NCI-H1092 treated with DMSO at 0.1 percent for 48 hours (cell line): ENCODE data around the gene CLDN4.

ENCODE experiments used
- DNase-seq: peaks from one replicate; lab custom pipeline; 2025; lab: John Stamatoyannopoulos, UW

CLDN4 gene

GRCh38 chr7:73872056-73872908 is 41.5 kb downstream of the CLDN4 start:
- DNase-seq = no peak

GRCh38 chr7:73876361-73876760 is 45.6 kb downstream of the CLDN4 start:
- no peak for DNase-seq

GRCh38 chr7:73876973-73877372 is 46.2 kb downstream of the CLDN4 start:
- DNase-seq = no peak

- DNase-seq = no peak
Observed at GRCh38 chr7:73879977-73880681, 49.3 kb downstream of the CLDN4 start.

GRCh38 chr7:73880755-73881328 is 50.0 kb downstream of the CLDN4 start:
- DNase-seq = no peak

GRCh38 chr7:73881352-73882046 is 50.7 kb downstream of the CLDN4 start:
- no peak for DNase-seq

- no peak for DNase-seq
Observed at GRCh38 chr7:73882047-73882402, 51.2 kb downstream of the CLDN4 start.
